MCF 10A (cell line): ENCODE measurements around the gene ZNF248. TPM values are rescaled to one million over a fixed set of nuclear protein-coding genes. Genes with fewer than 3 reads are reported as not detected.

Experiments
- BruUV-seq: library from RNA; stranded (reverse); fragments of 400-500 nt; replicated peaks from 2 replicates; lab custom pipeline; 2021; lab: Mats Ljungman, UMichigan
- CTCF ChIA-PET: fragments of 300-600 bp; sonication (Branson Sonifier 250); formaldehyde crosslinking; extraction: SDS; loops from one replicate; lab custom pipeline; 2021; ENCODE audit warnings: antibody characterized with exemption, inconsistent platforms; lab: Yijun Ruan, JAX
- POLR2A ChIA-PET: fragments of 300-600, 350-650 bp; sonication (Branson Sonifier 250); formaldehyde crosslinking; extraction: SDS; loops from one replicate; lab custom pipeline; 2020; ENCODE audit warnings: antibody characterized with exemption, inconsistent platforms; lab: Yijun Ruan, JAX
- DNase-seq: peaks from one replicate; pipeline ENCODE4 v3.0.0-alpha.2; 2018; ENCODE audit not compliant: unreplicated experiment
- H3K27ac Mint-ChIP-seq: one replicate; pipeline ENCODE4 v1.8.0; 2022; ENCODE audit warnings: mild to moderate bottlenecking, low read depth, mixed read lengths; ENCODE audit not compliant: unreplicated experiment
- H3K27me3 Mint-ChIP-seq: one replicate; pipeline ENCODE4 v1.8.0; 2022; ENCODE audit warnings: mixed read lengths; ENCODE audit not compliant: insufficient read depth, unreplicated experiment
- H3K36me3 Mint-ChIP-seq: one replicate; pipeline ENCODE4 v1.8.0; 2022; ENCODE audit warnings: mild to moderate bottlenecking, moderate library complexity, mixed read lengths; ENCODE audit not compliant: insufficient read depth, unreplicated experiment
- H3K4me1 Mint-ChIP-seq: one replicate; pipeline ENCODE4 v1.8.0; 2022; ENCODE audit warnings: mixed read lengths; ENCODE audit not compliant: insufficient read depth, unreplicated experiment
- H3K4me3 Mint-ChIP-seq: one replicate; pipeline ENCODE4 v1.8.0; 2022; ENCODE audit warnings: mild to moderate bottlenecking, moderate library complexity, mixed read lengths; ENCODE audit not compliant: unreplicated experiment
- H3K9me3 Mint-ChIP-seq: one replicate; pipeline ENCODE4 v1.8.0; 2022; ENCODE audit warnings: mixed read lengths; ENCODE audit not compliant: unreplicated experiment
- CTCF ChIP-seq: fragments of 200-600 bp; IDR thresholded peaks from one replicate; pipeline ENCODE4 v1.8.0; 2022; ENCODE audit warnings: antibody characterized with exemption, mild to moderate bottlenecking; ENCODE audit not compliant: unreplicated experiment
- intact Hi-C: fragments of 100-400 bp; cut with micrococcal nuclease; formaldehyde crosslinking; loops from 2 replicates; pipeline ENCODE4 v1.14.1; 2022
- total RNA-seq: library from RNA; stranded (reverse); gene quantifications from 2 replicates; pipeline ENCODE4 v1.2.3, GENCODE V29; 2022

Gene ZNF248
- total RNA-seq, 1 experiment from 2014 or later, result 5.7 TPM

GRCh38 chr10:37885850-37886249 lies 28.4 kb upstream of the ZNF248 start:
- Mint-ChIP-seq H3K27me3 (no peaks in the 10 kb centered on the region), H3K36me3 (no peaks in the 10 kb centered on the region), H3K27ac (no peak overlapping the region), H3K4me1 (no peaks in the 10 kb centered on the region), H3K4me3 (no peak overlapping the region), H3K9me3 (peaks cover 34% of the 10 kb centered on the region)
- BruUV-seq, result no TSS peak
- POLR2A ChIA-PET, result no interaction called here
- DNase-seq, result no peak
- TF ChIP-seq CTCF, result no peak
- intact Hi-C loops, result no loop called here
- CTCF ChIA-PET, result interaction anchor here (0.5 kb wide), 1 partner anchor 1943 kb away, joined by 3 read pairs; no protein-coding TSS in a partner anchor

GRCh38 chr10:37872955-37873354 lies 15.5 kb upstream of the ZNF248 start:
- no peak for DNase-seq
- no peaks in the 10 kb centered on the region for H3K9me3 Mint-ChIP-seq
- no peak overlapping the region for H3K4me3 Mint-ChIP-seq
- no peaks in the 10 kb centered on the region for H3K36me3 Mint-ChIP-seq
- H3K27ac Mint-ChIP-seq, result no peak overlapping the region
- H3K4me1 Mint-ChIP-seq, result no peaks in the 10 kb centered on the region
- intact Hi-C loops, result no loop called here
- no TSS peak for BruUV-seq
- ChIA-PET CTCF (no interaction called here), POLR2A (no interaction called here)
- TF ChIP-seq CTCF, result no peak
- no peaks in the 10 kb centered on the region for H3K27me3 Mint-ChIP-seq

GRCh38 chr10:37872283-37872682 lies 14.9 kb upstream of the ZNF248 start:
- ChIA-PET CTCF (no interaction called here), POLR2A (no interaction called here)
- Mint-ChIP-seq H3K9me3 (no peaks in the 10 kb centered on the region), H3K4me1 (no peaks in the 10 kb centered on the region), H3K27ac (no peak overlapping the region), H3K36me3 (no peaks in the 10 kb centered on the region), H3K27me3 (no peaks in the 10 kb centered on the region), H3K4me3 (no peak overlapping the region)
- no peak for DNase-seq
- no TSS peak for BruUV-seq
- intact Hi-C loops, result no loop called here
- TF ChIP-seq CTCF, result no peak

GRCh38 chr10:37871568-37872251 lies 14.3 kb upstream of the ZNF248 start:
- no peaks in the 10 kb centered on the region for H3K27me3 Mint-ChIP-seq
- H3K27ac Mint-ChIP-seq, result no peak overlapping the region
- H3K36me3 Mint-ChIP-seq, result no peaks in the 10 kb centered on the region
- ChIA-PET CTCF (no interaction called here), POLR2A (no interaction called here)
- DNase-seq, result no peak
- H3K9me3 Mint-ChIP-seq, result no peaks in the 10 kb centered on the region
- no peak for TF ChIP-seq CTCF
- H3K4me1 Mint-ChIP-seq, result no peaks in the 10 kb centered on the region
- intact Hi-C loops, result no loop called here
- no TSS peak for BruUV-seq
- H3K4me3 Mint-ChIP-seq, result no peak overlapping the region
